ENCODE measurements around the gene GPR84.

Gene GPR84

GRCh38 chr12:54379398-54380201 lies 15.3 kb upstream of the GPR84 start:
- Histone ChIP-seq H3K4me1 (ENCODE audit: control insufficient read depth, insufficient read depth, low read length) (peaks cover 19% of the 10 kb centered on the region), H3K9ac (ENCODE audit: low read depth, low read length) (no peak overlapping the region), H3K27me3 (ENCODE audit: control insufficient read depth, insufficient read depth, low read length) (peaks cover 17% of the 10 kb centered on the region), H3K4me3 (ENCODE audit: low read depth, low read length) (peak overlapping the region; percentile 55), H3K9me3 (ENCODE audit: control insufficient read depth, insufficient read depth, low read length) (no peaks in the 10 kb centered on the region), H3K36me3 (ENCODE audit: control insufficient read depth, insufficient read depth, low read length) (peaks cover 10% of the 10 kb centered on the region)

- H3K4me3 ChIP-seq (ENCODE audit: low read depth, low read length): peak overlapping the region; percentile 55
- H3K9ac ChIP-seq (ENCODE audit: low read depth, low read length): no peak overlapping the region
- peaks cover 17% of the 10 kb centered on the region for H3K4me1 ChIP-seq (ENCODE audit: control insufficient read depth, insufficient read depth, low read length)
- H3K36me3 ChIP-seq (ENCODE audit: control insufficient read depth, insufficient read depth, low read length): peaks cover 11% of the 10 kb centered on the region
- peaks cover 17% of the 10 kb centered on the region for H3K27me3 ChIP-seq (ENCODE audit: control insufficient read depth, insufficient read depth, low read length)
- no peaks in the 10 kb centered on the region for H3K9me3 ChIP-seq (ENCODE audit: control insufficient read depth, insufficient read depth, low read length)
Measured at GRCh38 chr12:54378796-54379397, 14.6 kb upstream of the GPR84 start.

DNA sequence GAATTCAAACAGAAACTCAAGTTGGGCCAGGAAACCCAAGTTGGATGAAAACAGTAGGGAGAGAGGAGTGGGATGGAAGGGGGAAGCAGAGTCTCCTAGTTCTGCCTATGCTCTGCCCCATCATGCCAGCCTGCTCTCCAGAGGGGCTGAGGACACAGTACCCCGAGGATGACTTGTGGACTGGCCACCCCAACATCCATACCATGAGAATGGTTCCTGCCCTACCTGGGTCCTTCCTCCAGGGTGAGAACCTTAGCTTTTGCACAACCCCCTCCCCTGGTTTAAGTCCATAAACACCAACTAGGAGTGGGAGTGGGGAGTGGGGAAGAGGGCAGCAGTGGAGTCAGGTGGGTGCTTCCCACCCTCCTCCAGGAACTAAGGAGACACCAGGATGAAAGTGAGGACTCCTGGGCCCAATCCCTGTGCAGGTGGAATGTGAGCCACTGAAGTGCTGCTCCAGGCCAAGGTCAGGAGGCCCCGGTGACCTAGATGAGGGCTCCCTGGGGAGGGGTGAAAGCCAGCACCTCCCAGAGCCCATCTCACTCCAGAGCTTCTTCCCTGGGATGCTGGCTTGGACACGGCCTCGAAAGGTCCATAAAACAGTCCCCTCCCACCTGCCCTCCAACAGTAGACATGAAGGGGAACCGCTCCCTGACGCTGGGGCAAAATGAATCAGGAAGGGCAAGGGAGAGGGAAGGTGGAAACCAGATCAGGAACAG lies 13.7 kb upstream of the GPR84 start:
- H3K4me3 ChIP-seq (ENCODE audit: low read depth, low read length): peak overlapping the region; percentile 46
- H3K9ac ChIP-seq (ENCODE audit: low read depth, low read length): no peak overlapping the region
- peaks cover 17% of the 10 kb centered on the region for H3K36me3 ChIP-seq (ENCODE audit: control insufficient read depth, insufficient read depth, low read length)
- H3K9me3 ChIP-seq (ENCODE audit: control insufficient read depth, insufficient read depth, low read length): no peaks in the 10 kb centered on the region
- H3K27me3 ChIP-seq (ENCODE audit: control insufficient read depth, insufficient read depth, low read length): peaks cover 17% of the 10 kb centered on the region
- peaks cover 17% of the 10 kb centered on the region for H3K4me1 ChIP-seq (ENCODE audit: control insufficient read depth, insufficient read depth, low read length)

GRCh38 chr12:54377007-54377406 lies 12.7 kb upstream of the GPR84 start:
- Histone ChIP-seq H3K36me3 (ENCODE audit: control insufficient read depth, insufficient read depth, low read length) (peaks cover 17% of the 10 kb centered on the region), H3K9ac (ENCODE audit: low read depth, low read length) (no peak overlapping the region), H3K9me3 (ENCODE audit: control insufficient read depth, insufficient read depth, low read length) (no peaks in the 10 kb centered on the region), H3K27me3 (ENCODE audit: control insufficient read depth, insufficient read depth, low read length) (peaks cover 17% of the 10 kb centered on the region), H3K4me1 (ENCODE audit: control insufficient read depth, insufficient read depth, low read length) (peaks cover 17% of the 10 kb centered on the region), H3K4me3 (ENCODE audit: low read depth, low read length) (no peak overlapping the region)

DNA sequence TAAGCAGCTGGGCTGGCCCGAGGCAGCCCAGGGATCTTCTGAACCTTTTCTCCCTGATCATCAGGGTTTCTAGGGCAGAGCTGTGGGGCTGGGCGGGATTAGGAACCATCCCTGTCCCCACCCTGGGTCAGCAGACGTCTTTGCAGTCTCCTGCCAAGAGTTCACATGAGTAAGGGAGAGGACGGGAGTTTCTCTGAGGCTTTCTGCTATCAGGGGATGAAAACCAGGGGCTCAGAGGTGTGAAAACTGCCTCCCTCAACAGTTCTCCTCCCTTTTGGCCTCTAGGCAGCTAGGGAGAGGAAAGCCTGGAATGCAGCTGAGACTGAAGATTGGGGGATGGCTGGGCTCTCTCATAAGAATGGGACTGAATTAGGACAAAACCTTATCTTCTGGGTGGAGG lies 12.3 kb upstream of the GPR84 start:
- Histone ChIP-seq H3K36me3 (ENCODE audit: control insufficient read depth, insufficient read depth, low read length) (peaks cover 17% of the 10 kb centered on the region), H3K4me3 (ENCODE audit: low read depth, low read length) (no peak overlapping the region), H3K27me3 (ENCODE audit: control insufficient read depth, insufficient read depth, low read length) (peaks cover 17% of the 10 kb centered on the region), H3K9me3 (ENCODE audit: control insufficient read depth, insufficient read depth, low read length) (no peaks in the 10 kb centered on the region), H3K4me1 (ENCODE audit: control insufficient read depth, insufficient read depth, low read length) (peaks cover 17% of the 10 kb centered on the region), H3K9ac (ENCODE audit: low read depth, low read length) (no peak overlapping the region)

GRCh38 chr12:54375259-54375579 lies 10.9 kb upstream of the GPR84 start:
- Histone ChIP-seq H3K4me3 (ENCODE audit: low read depth, low read length) (no peak overlapping the region), H3K9ac (ENCODE audit: low read depth, low read length) (no peak overlapping the region), H3K27me3 (ENCODE audit: control insufficient read depth, insufficient read depth, low read length) (peaks cover 19% of the 10 kb centered on the region), H3K9me3 (ENCODE audit: control insufficient read depth, insufficient read depth, low read length) (no peaks in the 10 kb centered on the region), H3K4me1 (ENCODE audit: control insufficient read depth, insufficient read depth, low read length) (peaks cover 17% of the 10 kb centered on the region), H3K36me3 (ENCODE audit: control insufficient read depth, insufficient read depth, low read length) (peaks cover 21% of the 10 kb centered on the region)

DNA sequence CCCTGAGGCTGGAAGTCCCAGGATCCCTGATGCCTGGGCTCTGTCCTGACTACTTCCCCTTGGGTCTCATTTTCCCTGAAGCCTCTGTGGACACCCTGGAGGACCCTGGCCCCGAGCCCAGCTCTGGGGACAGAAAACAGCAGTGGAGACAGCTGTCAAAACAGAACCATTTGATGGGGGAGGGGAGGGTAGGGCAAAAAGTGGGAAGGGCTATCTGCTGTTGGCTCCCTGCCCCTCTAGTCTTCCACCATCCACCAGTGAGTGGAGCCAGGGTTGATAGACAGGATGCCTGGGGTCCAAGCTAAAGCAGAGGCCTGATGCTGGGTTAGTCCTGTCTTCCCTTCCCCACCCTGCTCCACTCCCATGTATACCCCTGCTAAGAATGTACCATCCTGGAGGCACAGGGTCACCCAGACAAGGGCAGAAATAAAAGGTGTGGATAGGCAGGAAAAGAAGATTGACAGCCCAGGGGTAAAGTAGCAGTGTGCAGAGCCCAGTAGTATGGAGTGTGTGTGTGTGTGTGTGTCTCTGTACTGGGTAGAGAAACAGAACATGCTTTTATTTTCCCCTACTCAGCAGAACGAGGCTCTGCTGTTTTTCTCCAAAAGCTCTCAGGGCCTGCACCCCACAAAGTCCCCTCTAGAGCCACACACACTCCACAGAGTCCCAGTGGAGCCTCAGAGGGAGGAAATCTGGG lies 10.4 kb upstream of the GPR84 start:
- peaks cover 13% of the 10 kb centered on the region for H3K4me1 ChIP-seq (ENCODE audit: control insufficient read depth, insufficient read depth, low read length)
- no peak overlapping the region for H3K9ac ChIP-seq (ENCODE audit: low read depth, low read length)
- H3K9me3 ChIP-seq (ENCODE audit: control insufficient read depth, insufficient read depth, low read length): no peaks in the 10 kb centered on the region
- H3K4me3 ChIP-seq (ENCODE audit: low read depth, low read length): no peak overlapping the region
- H3K36me3 ChIP-seq (ENCODE audit: control insufficient read depth, insufficient read depth, low read length): peaks cover 19% of the 10 kb centered on the region
- H3K27me3 ChIP-seq (ENCODE audit: control insufficient read depth, insufficient read depth, low read length): peaks cover 20% of the 10 kb centered on the region

DNA sequence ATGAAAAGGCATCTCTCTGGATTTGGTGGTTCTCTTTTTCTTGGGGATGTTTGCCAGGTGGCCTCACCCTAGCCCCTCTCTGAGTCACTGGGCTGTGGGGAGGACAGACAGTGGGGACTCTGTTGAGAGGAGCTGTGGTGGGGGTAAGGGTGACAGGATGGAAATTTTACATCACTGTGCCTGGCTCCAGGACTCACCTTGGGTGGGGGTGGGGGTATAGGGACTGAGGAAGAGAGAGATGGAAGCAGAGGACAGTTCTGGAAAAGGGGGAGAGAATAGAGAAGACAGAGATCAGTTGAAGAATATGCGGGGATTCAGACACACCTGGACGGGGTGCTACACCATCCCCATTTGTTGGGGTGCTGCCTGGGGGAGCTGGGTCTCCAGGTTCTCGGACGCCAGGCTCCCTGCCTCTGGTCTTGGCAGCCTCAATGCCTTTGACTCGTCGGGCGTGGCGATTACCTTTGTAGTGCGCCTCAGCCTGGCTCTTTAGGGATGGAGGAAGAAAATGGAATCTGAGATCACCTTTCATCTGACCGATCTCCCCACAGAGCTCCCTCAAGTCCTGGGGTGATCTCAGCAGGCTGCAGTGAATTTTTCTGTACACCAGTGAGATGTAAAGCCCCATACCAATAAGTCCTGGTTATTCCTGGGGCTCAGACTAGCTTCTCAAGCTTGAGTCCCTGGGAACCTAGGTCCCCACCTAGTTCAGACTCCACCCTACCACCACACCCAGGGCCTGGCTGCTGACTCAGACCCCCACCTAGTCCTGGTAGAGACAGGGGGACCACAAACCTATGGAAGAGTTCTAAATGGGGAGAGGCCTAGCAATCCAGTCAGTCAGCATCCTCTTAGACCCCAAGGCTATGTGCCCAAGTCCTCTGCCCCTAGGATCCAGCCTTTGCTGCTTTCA lies 9.6 kb upstream of the GPR84 start:
- Histone ChIP-seq H3K4me3 (ENCODE audit: low read depth, low read length) (no peak overlapping the region), H3K27me3 (ENCODE audit: control insufficient read depth, insufficient read depth, low read length) (peaks cover 27% of the 10 kb centered on the region), H3K9ac (ENCODE audit: low read depth, low read length) (no peak overlapping the region), H3K4me1 (ENCODE audit: control insufficient read depth, insufficient read depth, low read length) (peaks cover 10% of the 10 kb centered on the region), H3K36me3 (ENCODE audit: control insufficient read depth, insufficient read depth, low read length) (peaks cover 19% of the 10 kb centered on the region), H3K9me3 (ENCODE audit: control insufficient read depth, insufficient read depth, low read length) (no peaks in the 10 kb centered on the region)

- Histone ChIP-seq H3K9me3 (ENCODE audit: control insufficient read depth, insufficient read depth, low read length) (no peaks in the 10 kb centered on the region), H3K9ac (ENCODE audit: low read depth, low read length) (no peak overlapping the region), H3K4me1 (ENCODE audit: control insufficient read depth, insufficient read depth, low read length) (peaks cover 3% of the 10 kb centered on the region), H3K36me3 (ENCODE audit: control insufficient read depth, insufficient read depth, low read length) (peaks cover 13% of the 10 kb centered on the region), H3K4me3 (ENCODE audit: low read depth, low read length) (no peak overlapping the region), H3K27me3 (ENCODE audit: control insufficient read depth, insufficient read depth, low read length) (peaks cover 29% of the 10 kb centered on the region)
Measured at GRCh38 chr12:54372113-54372806, 8.0 kb upstream of the GPR84 start.

DNA sequence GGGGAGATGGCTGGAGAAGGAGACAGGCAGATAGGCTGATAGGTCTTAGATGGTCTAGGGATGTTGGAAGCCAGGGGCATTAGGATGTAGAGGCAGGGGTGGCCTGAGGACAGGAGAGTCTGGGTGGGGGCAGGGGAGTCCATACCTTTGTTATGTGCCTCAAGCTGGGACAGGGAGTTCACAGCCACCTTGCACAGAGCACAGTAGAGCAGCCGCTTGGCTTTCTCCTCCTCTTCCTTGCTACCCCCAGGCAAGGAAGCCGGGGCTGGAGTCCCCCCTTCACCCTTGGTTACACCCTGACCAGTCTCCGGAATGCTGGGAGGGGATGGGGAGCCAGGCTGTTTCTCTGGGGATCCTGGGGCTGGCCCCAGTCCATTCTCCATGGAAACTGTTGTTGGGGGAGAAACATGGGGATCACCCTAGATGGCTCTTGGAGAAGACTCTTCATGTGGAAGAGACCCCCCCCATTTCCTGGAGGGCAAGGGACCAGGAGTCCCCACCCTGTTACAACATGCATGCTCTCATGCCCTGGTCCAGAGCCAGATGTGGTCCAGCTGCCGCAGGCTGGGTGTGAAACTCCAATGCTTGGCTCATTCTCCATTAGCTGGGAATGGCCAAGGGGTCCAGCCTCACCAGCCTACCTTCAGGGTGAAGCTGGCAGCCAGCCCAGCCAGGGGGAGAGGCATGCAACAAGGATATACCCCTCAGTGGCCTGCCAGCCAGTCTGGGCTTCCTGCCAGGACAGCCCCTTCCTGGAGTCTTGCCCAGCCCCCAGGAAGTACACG lies 7.2 kb upstream of the GPR84 start:
- peaks cover 29% of the 10 kb centered on the region for H3K27me3 ChIP-seq (ENCODE audit: control insufficient read depth, insufficient read depth, low read length)
- no peak overlapping the region for H3K9ac ChIP-seq (ENCODE audit: low read depth, low read length)
- H3K9me3 ChIP-seq (ENCODE audit: control insufficient read depth, insufficient read depth, low read length): no peaks in the 10 kb centered on the region
- H3K36me3 ChIP-seq (ENCODE audit: control insufficient read depth, insufficient read depth, low read length): peaks cover 13% of the 10 kb centered on the region
- H3K4me1 ChIP-seq (ENCODE audit: control insufficient read depth, insufficient read depth, low read length): peaks cover 3% of the 10 kb centered on the region
- H3K4me3 ChIP-seq (ENCODE audit: low read depth, low read length): no peak overlapping the region

Data from iPS-15b (cell line).